ENCODE results near the gene FIGN. TPM values are rescaled to one million over a fixed set of nuclear protein-coding genes. Genes with fewer than 3 reads are reported as not detected.

The FIGN gene
- total RNA-seq, 6 donors from 2014 or later = 0.91 to 4.5 (median 4.1) TPM

DNA sequence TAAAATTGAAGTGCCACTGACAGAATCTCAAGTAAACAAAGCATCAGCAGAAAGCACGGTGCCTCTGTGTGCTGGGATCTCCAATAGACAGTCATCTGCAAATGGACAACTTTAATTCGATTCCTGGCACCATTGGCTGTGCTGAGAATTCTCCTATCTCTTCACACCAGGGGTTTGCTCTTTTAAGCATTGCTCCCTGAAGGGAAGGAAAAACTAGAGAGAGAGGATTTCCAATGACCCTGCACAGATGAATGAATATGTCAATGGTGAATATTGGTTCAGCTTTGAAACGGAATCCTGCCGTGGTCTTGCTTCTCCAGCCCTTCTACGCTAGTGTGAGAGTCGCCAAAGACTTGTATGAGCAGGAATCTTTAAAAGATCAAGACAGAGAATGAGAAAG lies 97.9 kb downstream of the FIGN start:
- Histone ChIP-seq H3K9me3 (no peaks in the 10 kb centered on the region), H3K36me3 (no peaks in the 10 kb centered on the region), H3K4me3 (no peak overlapping the region), H3K4me1 (no peaks in the 10 kb centered on the region), H3K27me3 (no peaks in the 10 kb centered on the region), H3K27ac (no peak overlapping the region)
- DNase-seq (no peak), ATAC-seq (ENCODE audit: low FRiP score in 2 of 2) (no peak)
- WGBS, 2 donors = 77 to 82% methylated on average over 6 of the region's 6 CpGs
- no peak for TF ChIP-seq EP300 (IDR thresholded peaks at IDR 0.05)
- TF ChIP-seq POLR2AphosphoS5 (IDR thresholded peaks at IDR 0.05) = no peak
- TF ChIP-seq POLR2A (IDR thresholded peaks at IDR 0.05) = no peak
- TF ChIP-seq CTCF (IDR thresholded peaks at IDR 0.05) = no peak

DNA sequence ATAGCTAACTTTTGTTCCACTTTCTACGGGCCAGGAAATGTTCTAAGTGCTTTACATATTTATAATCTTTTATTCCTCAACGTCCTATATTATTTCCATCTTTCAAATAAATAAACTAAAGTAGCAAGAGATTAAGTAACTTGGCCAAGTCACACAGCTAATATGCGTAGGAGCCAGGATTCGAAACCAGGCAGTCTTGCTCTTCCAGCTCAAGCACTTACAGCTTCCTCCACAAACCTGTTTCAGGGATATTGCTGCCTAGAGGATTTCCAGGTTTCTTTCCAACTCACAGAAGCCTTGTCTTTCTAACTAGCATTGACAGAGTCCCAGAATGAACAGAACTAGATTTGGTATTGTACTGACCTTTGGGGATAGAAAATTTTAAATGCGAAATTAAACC lies 102.5 kb downstream of the FIGN start:
- Histone ChIP-seq H3K4me1 (no peaks in the 10 kb centered on the region), H3K27me3 (no peaks in the 10 kb centered on the region), H3K4me3 (no peak overlapping the region), H3K36me3 (no peaks in the 10 kb centered on the region), H3K9me3 (no peaks in the 10 kb centered on the region), H3K27ac (no peak overlapping the region)
- 74% methylated on average over 5 of the region's 5 CpGs for WGBS, 2 donors
- TF ChIP-seq POLR2AphosphoS5 (IDR thresholded peaks at IDR 0.05) (no peak), CTCF (IDR thresholded peaks at IDR 0.05) (no peak), EP300 (IDR thresholded peaks at IDR 0.05) (no peak), POLR2A (IDR thresholded peaks at IDR 0.05) (no peak)
- no peak for DNase-seq
- no peak for ATAC-seq (ENCODE audit: low FRiP score in 2 of 2)

GRCh38 chr2:163630836-163631235 lies 105.0 kb downstream of the FIGN start:
- WGBS, 2 donors = 78 to 83% methylated on average over 5 of the region's 5 CpGs
- Histone ChIP-seq H3K27ac (no peak overlapping the region), H3K36me3 (no peaks in the 10 kb centered on the region), H3K4me1 (no peaks in the 10 kb centered on the region), H3K4me3 (no peak overlapping the region), H3K9me3 (no peaks in the 10 kb centered on the region), H3K27me3 (no peaks in the 10 kb centered on the region)
- no peak for ATAC-seq (ENCODE audit: low FRiP score in 2 of 2)
- no peak for TF ChIP-seq POLR2AphosphoS5 (IDR thresholded peaks at IDR 0.05)
- DNase-seq = no peak

- 80 to 84% methylated on average over 7 of the region's 7 CpGs for WGBS, 2 donors
- no peaks in the 10 kb centered on the region for H3K9me3 ChIP-seq
- no peak for ATAC-seq (ENCODE audit: low FRiP score in 2 of 2)
These were observed 109.1 kb downstream of the FIGN start for GRCh38 chr2:163626639-163627109.

DNA sequence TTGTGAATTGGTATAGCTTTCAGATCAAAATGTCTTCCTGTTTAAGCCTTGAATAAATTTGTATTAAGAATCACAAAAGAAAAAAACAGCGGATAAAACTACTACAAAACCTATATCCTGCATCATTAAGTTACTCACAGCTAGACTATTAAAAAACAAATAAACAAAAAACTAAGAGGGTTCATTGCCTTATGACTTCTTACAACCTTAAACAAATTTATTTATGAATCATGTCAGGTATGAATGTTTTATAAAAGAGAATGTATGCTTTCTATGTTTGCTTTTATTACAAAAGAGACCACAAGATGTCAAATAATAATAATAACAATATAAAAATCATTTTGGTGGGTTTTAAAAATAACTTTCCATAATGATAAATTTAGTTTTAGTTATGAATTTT lies 109.6 kb downstream of the FIGN start:
- no peaks in the 10 kb centered on the region for H3K4me1 ChIP-seq
- no peak overlapping the region for H3K4me3 ChIP-seq
- no peaks in the 10 kb centered on the region for H3K36me3 ChIP-seq
- ATAC-seq (ENCODE audit: low FRiP score in 2 of 2) (no peak), DNase-seq (no peak)
- 88 to 93% methylated on average over 1 of the region's 1 CpG for WGBS, 2 donors
- no peaks in the 10 kb centered on the region for H3K9me3 ChIP-seq
- TF ChIP-seq POLR2A (IDR thresholded peaks at IDR 0.05) = no peak
- TF ChIP-seq EP300 (IDR thresholded peaks at IDR 0.05) = no peak
- TF ChIP-seq CTCF (IDR thresholded peaks at IDR 0.05) = no peak
- TF ChIP-seq POLR2AphosphoS5 (IDR thresholded peaks at IDR 0.05) = no peak
- H3K27me3 ChIP-seq = no peaks in the 10 kb centered on the region
- no peak overlapping the region for H3K27ac ChIP-seq

More at GRCh38 chr2:163626639-163627109, 109.1 kb downstream of the FIGN start:
- TF ChIP-seq EP300 (IDR thresholded peaks at IDR 0.05) (no peak), POLR2A (IDR thresholded peaks at IDR 0.05) (no peak), POLR2AphosphoS5 (IDR thresholded peaks at IDR 0.05) (no peak), CTCF (IDR thresholded peaks at IDR 0.05) (no peak)
- Histone ChIP-seq H3K36me3 (no peaks in the 10 kb centered on the region), H3K27ac (no peak overlapping the region), H3K4me3 (no peak overlapping the region), H3K27me3 (no peaks in the 10 kb centered on the region), H3K4me1 (no peaks in the 10 kb centered on the region)
- DNase-seq = no peak

All from upper lobe of left lung (tissue), 6 donors.